ENCODE measurements around the gene LEMD2. TPM values are rescaled to one million over a fixed set of nuclear protein-coding genes. Genes with fewer than 3 reads are reported as not detected.
A peak's percentile ranks its signal among the peaks of the same experiment; 100 is the strongest.

The LEMD2 gene
- total RNA-seq, 1 experiment from 2014 or later, result 75.8 TPM

DNA sequence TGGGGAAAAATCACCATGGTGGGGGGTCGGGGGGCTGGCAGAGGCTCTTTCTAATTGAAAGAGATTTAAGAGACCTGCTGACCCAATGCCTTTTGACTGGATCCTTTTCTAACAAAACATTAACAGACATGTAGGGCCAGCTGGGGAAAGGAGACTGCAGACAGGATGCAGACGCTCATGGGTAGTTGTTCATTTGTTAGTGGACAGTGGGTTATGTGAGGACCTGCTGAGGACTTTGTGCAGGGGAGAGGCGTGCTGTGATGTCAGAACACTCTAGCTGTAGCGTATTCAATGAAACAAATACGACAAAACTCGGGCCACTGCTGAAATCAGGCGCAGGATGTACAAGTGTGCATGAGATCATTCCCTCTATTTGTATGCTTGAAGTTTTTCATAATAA lies 43.4 kb downstream of the LEMD2 start:
- Histone ChIP-seq H3K27me3 (replicated peaks; ENCODE audit: insufficient read depth, low read depth, low read length, poor library complexity) (no peaks in the 10 kb centered on the region), H3K4me1 (ENCODE audit: insufficient read depth, low read length, poor library complexity, severe bottlenecking) (peaks cover 22% of the 10 kb centered on the region), H3K9me3 (ENCODE audit: low read depth, low read length, poor library complexity, severe bottlenecking) (no peaks in the 10 kb centered on the region), H3K4me3 (ENCODE audit: low read depth, low read length, poor library complexity, severe bottlenecking) (no peak overlapping the region), H3K36me3 (ENCODE audit: insufficient read depth, low read length, poor library complexity, severe bottlenecking) (no peaks in the 10 kb centered on the region), H3K27ac (ENCODE audit: low read depth, low read length, poor library complexity, severe bottlenecking) (no peak overlapping the region)
- ChIA-PET POLR2A (ENCODE audit: low non-redundant PET) (no interaction called here), CTCF (interaction anchor here (0.9 to 1.2 kb wide), 3 partner anchors 26 to 283 kb away, joined by 3 to 5 read pairs (median 3); no protein-coding TSS in a partner anchor)
- intact Hi-C loops (cut with micrococcal nuclease; ENCODE audit: unreplicated experiment), result loop anchor here (2.0 to 10.0 kb wide), 2 partner anchors 25 to 309 kb away; no protein-coding TSS in a partner anchor
- BruUV-seq (replicated peaks), result no TSS peak
- DNase-seq (ENCODE audit: low spot score), result no peak
- no peak for TF ChIP-seq EZH2 (IDR thresholded peaks at IDR 0.05; ENCODE audit: borderline replicate concordance, low read depth, low read length, poor library complexity, severe bottlenecking)
- TF ChIP-seq, protein P1, sequence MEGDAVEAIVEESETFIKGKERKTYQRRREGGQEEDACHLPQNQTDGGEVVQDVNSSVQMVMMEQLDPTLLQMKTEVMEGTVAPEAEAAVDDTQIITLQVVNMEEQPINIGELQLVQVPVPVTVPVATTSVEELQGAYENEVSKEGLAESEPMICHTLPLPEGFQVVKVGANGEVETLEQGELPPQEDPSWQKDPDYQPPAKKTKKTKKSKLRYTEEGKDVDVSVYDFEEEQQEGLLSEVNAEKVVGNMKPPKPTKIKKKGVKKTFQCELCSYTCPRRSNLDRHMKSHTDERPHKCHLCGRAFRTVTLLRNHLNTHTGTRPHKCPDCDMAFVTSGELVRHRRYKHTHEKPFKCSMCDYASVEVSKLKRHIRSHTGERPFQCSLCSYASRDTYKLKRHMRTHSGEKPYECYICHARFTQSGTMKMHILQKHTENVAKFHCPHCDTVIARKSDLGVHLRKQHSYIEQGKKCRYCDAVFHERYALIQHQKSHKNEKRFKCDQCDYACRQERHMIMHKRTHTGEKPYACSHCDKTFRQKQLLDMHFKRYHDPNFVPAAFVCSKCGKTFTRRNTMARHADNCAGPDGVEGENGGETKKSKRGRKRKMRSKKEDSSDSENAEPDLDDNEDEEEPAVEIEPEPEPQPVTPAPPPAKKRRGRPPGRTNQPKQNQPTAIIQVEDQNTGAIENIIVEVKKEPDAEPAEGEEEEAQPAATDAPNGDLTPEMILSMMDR (conservative IDR thresholded peaks at IDR 0.05; ENCODE audit: low read depth, low read length), result no peak

DNA sequence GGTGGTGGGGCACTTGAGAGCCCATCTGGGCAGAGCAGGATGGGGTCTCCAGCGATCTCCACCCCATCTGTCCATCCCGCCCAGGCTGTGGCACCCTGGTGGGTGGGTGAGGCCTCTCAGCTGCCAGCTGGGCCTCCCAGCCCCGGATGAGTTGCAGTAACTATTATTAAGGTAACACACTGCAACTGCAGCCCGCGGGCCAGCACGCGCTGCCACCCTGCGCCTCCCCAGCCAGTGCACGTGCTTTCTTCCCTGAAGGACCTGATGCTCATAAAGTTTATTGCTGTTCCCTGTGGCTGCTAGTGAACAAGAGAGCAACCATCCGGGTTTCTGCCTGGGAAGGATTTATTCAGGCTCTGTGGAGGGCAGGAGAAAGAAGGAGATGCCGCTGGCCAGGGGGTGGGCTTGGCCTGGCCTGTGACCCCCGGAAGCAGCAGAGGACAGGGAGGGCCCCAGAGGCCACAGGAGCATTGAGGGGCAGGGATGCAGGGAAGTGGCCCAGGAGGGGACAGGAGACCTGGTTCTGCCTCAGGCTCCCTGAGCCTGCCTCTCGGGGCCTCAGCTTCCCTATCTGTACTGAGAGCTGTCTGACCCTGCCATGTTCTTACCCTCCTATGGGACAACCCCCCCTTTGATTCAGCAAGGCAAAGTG lies 43.9 kb downstream of the LEMD2 start:
- Histone ChIP-seq H3K4me3 (ENCODE audit: low read depth, low read length, poor library complexity, severe bottlenecking) (no peak overlapping the region), H3K4me1 (ENCODE audit: insufficient read depth, low read length, poor library complexity, severe bottlenecking) (peaks cover 22% of the 10 kb centered on the region), H3K27me3 (replicated peaks; ENCODE audit: insufficient read depth, low read depth, low read length, poor library complexity) (no peaks in the 10 kb centered on the region), H3K27ac (ENCODE audit: low read depth, low read length, poor library complexity, severe bottlenecking) (no peak overlapping the region), H3K36me3 (ENCODE audit: insufficient read depth, low read length, poor library complexity, severe bottlenecking) (no peaks in the 10 kb centered on the region), H3K9me3 (ENCODE audit: low read depth, low read length, poor library complexity, severe bottlenecking) (no peaks in the 10 kb centered on the region)
- peak; percentile 30 for DNase-seq (ENCODE audit: low spot score)
- TF ChIP-seq, protein P1 (conservative IDR thresholded peaks at IDR 0.05; ENCODE audit: low read depth, low read length), result no peak
- no peak for TF ChIP-seq EZH2 (IDR thresholded peaks at IDR 0.05; ENCODE audit: borderline replicate concordance, low read depth, low read length, poor library complexity, severe bottlenecking)
- no TSS peak for BruUV-seq (replicated peaks)
- POLR2A ChIA-PET (ENCODE audit: low non-redundant PET), result no interaction called here
- intact Hi-C loops (cut with micrococcal nuclease; ENCODE audit: unreplicated experiment), result loop anchor here (1.0 to 10.0 kb wide), 4 partner anchors 26 to 409 kb away; no protein-coding TSS in a partner anchor
- CTCF ChIA-PET, result interaction anchor here (0.8 to 2.4 kb wide), 3 partner anchors 34 to 410 kb away, joined by 3 to 11 read pairs (median 7); partner anchors contain the start of gene UQCC2

DNA sequence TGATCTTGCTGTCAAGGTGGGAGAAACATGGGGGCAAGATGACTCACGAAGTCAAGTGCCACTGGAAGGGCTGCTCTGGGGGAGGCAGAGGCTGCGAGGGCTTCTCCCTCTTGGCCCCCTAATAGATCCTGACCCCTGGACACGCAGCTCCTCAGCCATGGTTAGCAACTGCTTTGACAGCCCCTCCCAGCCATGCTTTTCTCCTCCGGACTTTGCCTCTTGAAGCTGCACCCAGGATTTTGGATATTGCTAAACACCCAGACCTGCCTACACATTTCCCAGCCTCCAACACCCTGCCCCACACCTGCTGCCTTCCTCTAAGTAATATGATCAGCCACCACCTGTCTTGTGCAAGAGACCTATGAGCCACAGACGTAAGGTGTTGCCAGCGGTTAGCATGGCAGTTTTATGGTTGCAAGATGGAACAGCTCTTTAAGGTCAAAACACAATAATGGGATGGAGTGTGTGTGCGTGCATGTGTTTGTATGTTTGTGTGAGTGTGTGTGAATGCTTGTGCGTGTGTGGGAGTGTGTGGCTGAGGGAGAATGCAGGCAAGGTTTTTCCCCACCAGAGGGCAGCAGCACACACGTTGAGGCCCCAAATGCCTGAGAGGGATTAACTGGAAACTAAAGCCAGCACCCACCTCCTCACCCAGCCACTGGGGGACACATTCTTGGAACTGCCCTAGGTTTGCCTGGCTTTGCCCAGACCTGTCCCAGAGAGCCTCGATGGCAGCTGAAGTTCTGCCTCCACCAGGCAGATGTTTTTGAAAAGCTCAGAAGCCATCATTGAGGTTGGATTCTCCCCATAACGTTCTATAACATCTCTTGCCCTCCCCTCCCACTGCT lies 44.7 kb downstream of the LEMD2 start:
- ChIA-PET CTCF (interaction anchor here (0.6 to 2.4 kb wide), 6 partner anchors 32 to 530 kb away, joined by 3 to 11 read pairs (median 5); partner anchors contain the start of genes GRM4 and UQCC2), POLR2A (ENCODE audit: low non-redundant PET) (interaction anchor here (0.6 kb wide), 1 partner anchor 23 kb away, joined by 3 read pairs; no protein-coding TSS in a partner anchor)
- no peaks in the 10 kb centered on the region for H3K27me3 ChIP-seq (replicated peaks; ENCODE audit: insufficient read depth, low read depth, low read length, poor library complexity)
- TF ChIP-seq, protein P1 (conservative IDR thresholded peaks at IDR 0.05; ENCODE audit: low read depth, low read length), result peak; percentile 97
- TF ChIP-seq EZH2 (IDR thresholded peaks at IDR 0.05; ENCODE audit: borderline replicate concordance, low read depth, low read length, poor library complexity, severe bottlenecking), result no peak
- BruUV-seq (replicated peaks), result no TSS peak
- peak; percentile 85 for DNase-seq (ENCODE audit: low spot score)
- no peaks in the 10 kb centered on the region for H3K9me3 ChIP-seq (ENCODE audit: low read depth, low read length, poor library complexity, severe bottlenecking)
- no peaks in the 10 kb centered on the region for H3K36me3 ChIP-seq (ENCODE audit: insufficient read depth, low read length, poor library complexity, severe bottlenecking)
- no peak overlapping the region for H3K4me3 ChIP-seq (ENCODE audit: low read depth, low read length, poor library complexity, severe bottlenecking)
- peaks cover 22% of the 10 kb centered on the region for H3K4me1 ChIP-seq (ENCODE audit: insufficient read depth, low read length, poor library complexity, severe bottlenecking)
- intact Hi-C loops (cut with micrococcal nuclease; ENCODE audit: unreplicated experiment), result loop anchor here (1.0 to 10.0 kb wide), 4 partner anchors 27 to 410 kb away; no protein-coding TSS in a partner anchor
- H3K27ac ChIP-seq (ENCODE audit: low read depth, low read length, poor library complexity, severe bottlenecking), result no peak overlapping the region
